GM12872 (cell line): ENCODE measurements around the gene TBL3.
A peak's percentile ranks its signal among the peaks of the same experiment; 100 is the strongest.

Experiments
- CTCF ChIP-seq: IDR thresholded peaks from 3 replicates; pipeline ENCODE4 v1.5.1; 2011; ENCODE audit warnings: low read depth, mild to moderate bottlenecking, low read length, moderate library complexity; ENCODE audit not compliant: insufficient read depth

TBL3 gene

GRCh38 chr16:2008631-2009163 is 36.8 kb downstream of the TBL3 start:
- no peak for TF ChIP-seq CTCF

GRCh38 chr16:2009164-2009711 is 37.4 kb downstream of the TBL3 start:
- no peak for TF ChIP-seq CTCF

- no peak for TF ChIP-seq CTCF
Observed at GRCh38 chr16:2009791-2010510, 38.1 kb downstream of the TBL3 start, which contains the start of gene ZNF598. Gene ZNF598, minus strand, starts transcription at chr16:2009821.

- no peak for TF ChIP-seq CTCF
Observed at GRCh38 chr16:2013527-2013926, 41.7 kb downstream of the TBL3 start.

- TF ChIP-seq CTCF, result no peak
Observed at GRCh38 chr16:2015117-2015946, 43.5 kb downstream of the TBL3 start.

- TF ChIP-seq CTCF, result no peak
Observed at GRCh38 chr16:2015947-2016208, 44.0 kb downstream of the TBL3 start.

- peak; percentile 63 for TF ChIP-seq CTCF
Observed at GRCh38 chr16:2016407-2016922, 44.6 kb downstream of the TBL3 start.
